Endothelial cell of umbilical vein (primary cell): ENCODE results near the gene CEBPA.

ENCODE experiments used
- POLR2A ChIP-seq: IDR thresholded peaks from 2 replicates; pipeline ENCODE4 v1.6.1; 2012; ENCODE audit warnings: low read depth, mild to moderate bottlenecking, control low read depth, low read length
- TF ChIP-seq, protein P1 (sequence below), 2 donors: IDR thresholded peaks; 1 replicate in 1 of 2; 2 replicates in 1 of 2; pipeline ENCODE4 v1.5.1; 2011; ENCODE audit warnings: low read length in 2 of 2, mild to moderate bottlenecking in 2 of 2, moderate library complexity in 2 of 2, control low read depth in 1 of 2, inconsistent platforms in 1 of 2, low read depth in 1 of 2; ENCODE audit not compliant: insufficient read depth in 1 of 2; ENCODE audit errors: extremely low read depth in 1 of 2

- TF ChIP-seq, protein P1, sequence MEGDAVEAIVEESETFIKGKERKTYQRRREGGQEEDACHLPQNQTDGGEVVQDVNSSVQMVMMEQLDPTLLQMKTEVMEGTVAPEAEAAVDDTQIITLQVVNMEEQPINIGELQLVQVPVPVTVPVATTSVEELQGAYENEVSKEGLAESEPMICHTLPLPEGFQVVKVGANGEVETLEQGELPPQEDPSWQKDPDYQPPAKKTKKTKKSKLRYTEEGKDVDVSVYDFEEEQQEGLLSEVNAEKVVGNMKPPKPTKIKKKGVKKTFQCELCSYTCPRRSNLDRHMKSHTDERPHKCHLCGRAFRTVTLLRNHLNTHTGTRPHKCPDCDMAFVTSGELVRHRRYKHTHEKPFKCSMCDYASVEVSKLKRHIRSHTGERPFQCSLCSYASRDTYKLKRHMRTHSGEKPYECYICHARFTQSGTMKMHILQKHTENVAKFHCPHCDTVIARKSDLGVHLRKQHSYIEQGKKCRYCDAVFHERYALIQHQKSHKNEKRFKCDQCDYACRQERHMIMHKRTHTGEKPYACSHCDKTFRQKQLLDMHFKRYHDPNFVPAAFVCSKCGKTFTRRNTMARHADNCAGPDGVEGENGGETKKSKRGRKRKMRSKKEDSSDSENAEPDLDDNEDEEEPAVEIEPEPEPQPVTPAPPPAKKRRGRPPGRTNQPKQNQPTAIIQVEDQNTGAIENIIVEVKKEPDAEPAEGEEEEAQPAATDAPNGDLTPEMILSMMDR (IDR thresholded peaks at IDR 0.05; ENCODE audit: extremely low read depth in 1 of 2, insufficient read depth in 1 of 2, low read depth in 1 of 2, low read length in 2 of 2) = no peak
- no peak for TF ChIP-seq POLR2A
Measured at GRCh38 chr19:33279430-33280350, 22.6 kb downstream of the CEBPA start.
